ENCODE results near the gene AQP2. TPM values are rescaled to one million over a fixed set of nuclear protein-coding genes. Genes with fewer than 3 reads are reported as not detected.
"Not testable (repeated sequence)": the region's sequence is repeated elsewhere in the genome, so short reads cannot be mapped to it uniquely, and the experiment has no call there.

The AQP2 gene
- total and polyA plus RNA-seq, 2 experiments from 2014 or later, result 0.07 TPM; not detected in 1

GRCh38 chr12:49984476-49985359 is 34.2 kb downstream of the AQP2 start (continued):
- no peak for TF ChIP-seq ZNF462 (CRISPR knock-in tag; IDR thresholded peaks at IDR 0.05)
- TF ChIP-seq JUNB (IDR thresholded peaks at IDR 0.05; ENCODE audit: unreplicated experiment), result no peak

- Mint-ChIP-seq H3K27ac (no peak overlapping the region), H3K9me3 (no peaks in the 10 kb centered on the region), H3K4me3 (no peak overlapping the region), H3K4me1 (peaks cover 22% of the 10 kb centered on the region), H3K27me3 (ENCODE audit: insufficient read depth, low read depth, poor library complexity) (no peaks in the 10 kb centered on the region), H3K36me3 (ENCODE audit: low read depth) (peaks cover 23% of the 10 kb centered on the region)
- Histone ChIP-seq H3F3A (replicated peaks; ENCODE audit: low read depth) (no peaks in the 10 kb centered on the region; the same call in 1 of the 2 replicates), H3K36me3 (ENCODE audit: insufficient read depth) (peaks cover 18% of the 10 kb centered on the region; the same call in 1 of the 2 replicates), H3K4me1 (ENCODE audit: insufficient read depth) (peaks cover 9% of the 10 kb centered on the region; the same call in 1 of the 2 replicates), H3K4me2 (no peak overlapping the region), H3K27ac (ENCODE audit: low read depth) (no peak overlapping the region), H3K79me2 (replicated peaks; ENCODE audit: insufficient read depth) (no peaks in the 10 kb centered on the region), H3K4me3 (no peak overlapping the region), H3K27me3 (ENCODE audit: insufficient read depth) (no peaks in the 10 kb centered on the region), H4K20me1 (replicated peaks; ENCODE audit: insufficient read depth) (peaks cover 4% of the 10 kb centered on the region), H3K9me2 (ENCODE audit: insufficient read depth) (no peaks in the 10 kb centered on the region), H2AFZ (no peak overlapping the region)
- DNase-seq (ENCODE audit: low spot score) (no peak), ATAC-seq (no peak)
- TF ChIP-seq EZH2 (IDR thresholded peaks at IDR 0.05; ENCODE audit: low read depth, unreplicated experiment), result no peak
Observed at GRCh38 chr12:49985981-49986380, 35.4 kb downstream of the AQP2 start.

- H3K36me3 ChIP-seq (ENCODE audit: insufficient read depth), result peaks cover 19% of the 10 kb centered on the region; the same call in 1 of the 2 replicates
- not testable (repeated sequence) for H3K27me3 Mint-ChIP-seq (ENCODE audit: insufficient read depth, low read depth, poor library complexity); H3K9me3 Mint-ChIP-seq; H3K4me3 ChIP-seq; H4K20me1 ChIP-seq (replicated peaks; ENCODE audit: insufficient read depth); H3K4me2 ChIP-seq; H3K4me3 Mint-ChIP-seq; H3K9me2 ChIP-seq (ENCODE audit: insufficient read depth); H3K27ac ChIP-seq (ENCODE audit: low read depth); H3F3A ChIP-seq (replicated peaks; ENCODE audit: low read depth); H3K79me2 ChIP-seq (replicated peaks; ENCODE audit: insufficient read depth); DNase-seq (ENCODE audit: low spot score); H3K27ac Mint-ChIP-seq; H3K4me1 ChIP-seq (ENCODE audit: insufficient read depth); ATAC-seq; H3K27me3 ChIP-seq (ENCODE audit: insufficient read depth); H2AFZ ChIP-seq
- H3K4me1 Mint-ChIP-seq, result peaks cover 22% of the 10 kb centered on the region
- H3K36me3 Mint-ChIP-seq (ENCODE audit: low read depth), result peaks cover 24% of the 10 kb centered on the region
Observed at GRCh38 chr12:49986476-49986875, 35.9 kb downstream of the AQP2 start.

All from GM23338 (cell line).